ENCODE data around the gene NOC2L.
"Not testable (repeated sequence)": the region's sequence is repeated elsewhere in the genome, so short reads cannot be mapped to it uniquely, and the experiment has no call there.

Gene NOC2L

DNA sequence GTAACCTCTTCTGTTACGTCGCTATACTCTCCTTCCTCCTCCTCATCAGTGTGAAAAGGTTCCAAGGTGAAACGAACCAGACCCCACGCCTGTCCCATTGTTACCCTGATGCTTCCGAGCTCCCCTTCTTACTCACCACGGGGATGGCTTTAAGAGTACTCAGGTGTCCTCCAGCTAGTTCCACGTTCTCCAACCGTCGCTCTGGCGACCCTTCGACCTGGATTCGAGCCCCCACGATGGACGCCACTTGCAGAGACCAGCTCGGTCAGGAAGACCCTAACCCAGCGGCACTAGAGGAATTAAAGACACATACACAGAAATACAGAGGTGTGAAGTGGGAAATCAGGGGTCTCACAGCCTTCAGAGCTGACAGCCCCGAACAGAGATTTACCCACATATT, 61.1 kb downstream of the NOC2L start:
- not testable (repeated sequence) for DNase-seq

GRCh38 chr1:897226-897625, 61.8 kb downstream of the NOC2L start:
- DNase-seq = no peak
